Skeletal muscle cell (primary cell): ENCODE data around the gene ABO.
"Not testable (repeated sequence)": the region's sequence is repeated elsewhere in the genome, so short reads cannot be mapped to it uniquely, and the experiment has no call there.

ENCODE experiments used
- DNase-seq: peaks from one replicate; pipeline ENCODE4 v3.0.0-alpha.2; 2010; ENCODE audit warnings: low read depth
- H3K4me3 ChIP-seq: 2 replicates; pipeline ENCODE4 v1.5.1; 2011; ENCODE audit warnings: low read depth, mild to moderate bottlenecking, control low read depth, low read length, moderate library complexity

Gene ABO

DNA sequence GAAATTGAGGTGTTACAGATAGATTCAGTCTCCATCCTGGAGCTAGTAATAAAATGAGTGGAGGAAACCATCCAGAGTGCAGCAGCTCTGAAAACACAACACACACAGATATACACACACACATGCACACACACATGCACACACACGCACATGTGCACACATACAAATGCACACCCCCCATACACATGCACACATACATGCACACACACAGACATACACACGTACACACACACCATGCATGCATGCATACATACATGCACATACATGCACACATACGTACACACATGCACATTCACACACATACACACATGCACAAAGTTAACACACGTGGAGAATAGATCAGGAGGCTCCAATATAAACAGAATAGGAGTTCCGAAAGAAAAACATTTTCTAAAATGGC is 44.9 kb downstream of the ABO start:
- no peak overlapping the region for H3K4me3 ChIP-seq
- DNase-seq = no peak

GRCh38 chr9:133228474-133229193 is 46.4 kb downstream of the ABO start:
- not testable (repeated sequence) for DNase-seq, H3K4me3 ChIP-seq

DNA sequence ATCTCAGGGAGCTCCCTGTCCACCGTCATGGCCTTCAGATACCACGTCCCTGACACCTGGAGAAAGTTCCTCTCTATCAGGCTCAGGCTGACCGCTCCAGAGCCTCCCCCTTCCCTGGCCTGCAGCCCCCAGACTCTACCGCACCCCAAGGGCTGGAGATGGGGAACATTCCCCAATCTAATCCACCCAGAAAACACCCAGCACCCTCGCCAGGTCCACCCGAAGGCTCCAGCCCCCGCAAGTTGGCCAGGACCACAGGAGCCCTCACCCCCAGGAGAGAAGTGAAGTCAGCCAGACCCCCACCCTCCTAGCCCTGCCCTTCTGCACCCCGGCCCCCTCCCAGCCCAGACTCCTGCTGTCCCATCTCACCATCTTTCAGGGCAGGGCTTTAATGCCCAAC is 47.0 kb downstream of the ABO start:
- DNase-seq, H3K4me3 ChIP-seq: not testable (repeated sequence)

GRCh38 chr9:133227242-133227860 is 47.6 kb downstream of the ABO start:
- no peak for DNase-seq
- H3K4me3 ChIP-seq = no peak overlapping the region

DNA sequence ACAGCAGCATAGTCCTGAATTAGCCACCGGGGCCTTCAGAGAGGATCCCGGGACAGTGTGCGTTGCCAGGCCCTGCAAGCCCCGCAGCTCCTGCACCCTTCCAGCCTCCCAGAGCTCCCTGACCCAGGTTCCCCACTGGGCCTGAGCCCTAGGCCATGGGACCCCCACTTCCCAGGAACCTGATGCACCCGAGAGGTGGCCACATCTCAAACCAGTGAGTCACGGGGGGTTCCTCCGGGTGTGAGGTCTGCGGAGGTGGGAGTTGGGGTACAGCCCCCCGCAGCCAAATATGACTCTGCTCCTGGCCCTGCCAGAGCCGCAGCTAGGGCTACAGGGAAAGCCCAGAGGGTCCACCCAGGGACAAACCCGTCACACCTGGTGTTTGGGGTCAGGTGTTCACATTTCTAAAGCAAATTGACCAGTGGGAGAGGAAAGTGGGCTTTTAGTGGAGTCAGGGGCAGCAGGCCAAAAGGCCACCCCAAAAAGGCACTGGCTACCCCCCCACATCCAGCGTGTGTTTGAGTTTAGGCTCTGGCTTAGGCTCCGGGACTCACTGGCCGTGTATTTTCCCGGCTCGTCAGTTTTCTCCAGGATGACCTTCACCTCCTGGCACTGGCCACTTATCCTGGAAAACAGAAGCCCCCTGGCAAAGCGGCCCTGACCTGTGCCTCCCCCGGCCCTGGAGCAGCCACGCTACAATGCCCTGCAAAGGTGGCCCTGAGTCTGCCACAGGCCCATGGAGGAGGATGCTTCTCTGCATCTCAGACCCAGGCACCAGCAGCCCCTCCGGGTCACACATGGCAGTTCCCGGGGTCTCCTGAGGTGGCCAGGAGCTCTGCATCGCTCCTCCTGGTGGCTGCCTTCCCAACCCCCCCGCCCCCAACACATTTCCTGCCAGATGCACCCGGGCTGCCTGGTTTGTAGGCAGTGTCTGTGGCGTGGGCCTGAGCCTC is 48.5 kb downstream of the ABO start:
- DNase-seq = no peak
- no peak overlapping the region for H3K4me3 ChIP-seq

- H3K4me3 ChIP-seq = no peak overlapping the region
- no peak for DNase-seq
These were observed 49.6 kb downstream of the ABO start for GRCh38 chr9:133225171-133226011.

DNA sequence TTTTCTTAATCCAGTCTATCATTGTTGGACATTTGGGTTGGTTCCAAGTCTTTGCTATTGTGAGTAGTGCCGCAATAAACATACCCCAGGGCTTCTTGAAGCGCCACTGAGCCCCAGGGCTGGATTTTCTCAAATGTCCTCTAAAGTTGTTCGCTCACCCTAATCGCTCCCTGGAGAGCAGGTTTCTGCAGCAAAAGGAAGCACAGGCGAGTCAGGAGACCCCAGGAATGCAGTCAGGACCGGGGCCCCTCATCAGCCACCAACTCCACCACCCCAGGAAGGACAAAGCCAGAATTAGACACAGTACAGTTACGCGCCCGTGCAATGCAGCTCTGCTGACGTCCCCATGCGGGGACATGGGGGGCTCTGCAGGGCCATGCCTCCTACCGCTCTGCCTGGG is 50.2 kb downstream of the ABO start:
- no peak for DNase-seq
- H3K4me3 ChIP-seq = no peak overlapping the region

DNA sequence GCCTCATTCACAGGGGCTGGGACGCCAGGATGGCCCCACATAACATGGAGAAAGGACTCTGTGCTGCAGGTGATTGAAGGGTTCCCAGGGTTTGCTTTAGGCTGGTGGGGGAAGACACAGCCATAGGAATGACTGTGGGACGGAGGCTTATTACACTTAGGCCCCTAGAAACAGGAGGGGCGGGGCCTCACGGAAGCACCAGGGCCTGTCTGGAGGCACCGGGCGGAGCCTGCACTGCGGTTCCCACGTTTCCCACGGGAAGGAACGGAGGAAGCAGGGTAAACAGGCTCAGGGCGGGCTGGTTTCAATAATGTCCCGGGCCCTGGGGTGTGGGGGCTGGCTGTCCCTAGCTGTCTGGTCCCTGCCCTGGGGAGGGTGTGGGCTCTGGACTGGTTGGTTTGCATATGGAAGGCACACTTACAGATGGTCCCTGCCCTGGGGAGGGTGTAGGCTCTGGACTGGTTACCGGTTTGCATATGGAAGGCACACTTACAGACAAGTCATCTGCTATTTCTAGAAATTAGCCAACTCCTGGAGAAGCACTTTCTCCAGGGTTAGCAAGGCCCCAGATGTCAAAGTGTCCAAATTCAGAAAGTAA is 51.7 kb downstream of the ABO start:
- H3K4me3 ChIP-seq, DNase-seq: not testable (repeated sequence)

- DNase-seq, H3K4me3 ChIP-seq: not testable (repeated sequence)
These were observed 53.0 kb downstream of the ABO start for GRCh38 chr9:133221994-133222393.

GRCh38 chr9:133221177-133221809 is 53.7 kb downstream of the ABO start:
- H3K4me3 ChIP-seq = no peak overlapping the region
- DNase-seq = no peak

- DNase-seq, H3K4me3 ChIP-seq: not testable (repeated sequence)
These were observed 56.7 kb downstream of the ABO start for GRCh38 chr9:133218049-133218975.

DNA sequence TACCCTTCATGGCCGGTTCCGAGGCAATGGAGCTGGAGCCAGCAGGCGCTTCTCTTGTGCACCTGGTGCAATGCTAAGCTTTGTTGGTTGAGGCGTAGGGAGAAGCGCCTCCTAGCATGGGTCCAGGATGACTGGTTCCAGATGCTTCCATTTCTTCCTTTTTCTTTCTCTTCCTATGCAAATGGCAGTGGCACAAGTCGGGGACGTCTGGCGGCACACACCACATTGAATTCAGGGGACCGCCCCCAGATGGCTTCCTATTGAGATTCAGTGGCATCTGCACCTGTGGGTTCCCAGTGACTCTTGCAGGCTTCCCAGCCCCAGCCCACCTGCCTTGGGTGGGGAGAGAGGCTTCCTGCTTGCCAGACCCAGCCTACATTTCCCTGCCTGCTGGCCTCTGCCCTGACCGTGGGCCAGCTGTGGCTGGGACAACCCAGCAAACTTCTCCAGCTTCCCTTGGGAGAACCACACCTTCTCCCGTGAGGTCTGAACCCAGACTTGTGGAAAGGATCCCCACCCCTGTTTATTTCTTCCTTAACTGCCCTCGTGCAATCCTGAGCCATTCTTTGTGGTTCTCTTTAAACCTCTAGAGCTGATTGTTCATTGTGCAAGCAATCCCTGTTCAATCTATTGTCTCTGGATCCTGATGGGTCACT is 57.5 kb downstream of the ABO start:
- DNase-seq, H3K4me3 ChIP-seq: not testable (repeated sequence)

- not testable (repeated sequence) for DNase-seq
These were observed 60.7 kb downstream of the ABO start for GRCh38 chr9:133214276-133214675.

GRCh38 chr9:133210609-133211008 is 64.4 kb downstream of the ABO start:
- no peak for DNase-seq
- H3K4me3 ChIP-seq = no peak overlapping the region

More at GRCh38 chr9:133214276-133214675, 60.7 kb downstream of the ABO start:
- H3K4me3 ChIP-seq = not testable (repeated sequence)

DNA sequence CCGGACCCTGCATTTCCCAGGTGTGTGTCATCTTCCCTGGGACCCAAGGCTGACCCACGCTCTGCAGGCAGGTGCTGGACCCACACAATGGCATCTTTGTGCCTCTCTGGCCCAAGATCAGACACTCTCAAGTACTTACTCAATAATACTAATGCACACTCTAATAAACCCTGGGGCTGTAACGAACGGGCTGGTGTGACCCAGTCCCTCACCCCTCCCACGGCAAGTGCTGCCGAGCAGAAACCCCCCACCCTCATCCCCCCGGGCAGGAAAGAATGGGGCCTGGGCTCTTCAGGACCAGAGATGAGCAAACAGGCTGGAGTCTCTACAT is 64.8 kb downstream of the ABO start:
- no peak for DNase-seq
- H3K4me3 ChIP-seq = no peak overlapping the region

DNA sequence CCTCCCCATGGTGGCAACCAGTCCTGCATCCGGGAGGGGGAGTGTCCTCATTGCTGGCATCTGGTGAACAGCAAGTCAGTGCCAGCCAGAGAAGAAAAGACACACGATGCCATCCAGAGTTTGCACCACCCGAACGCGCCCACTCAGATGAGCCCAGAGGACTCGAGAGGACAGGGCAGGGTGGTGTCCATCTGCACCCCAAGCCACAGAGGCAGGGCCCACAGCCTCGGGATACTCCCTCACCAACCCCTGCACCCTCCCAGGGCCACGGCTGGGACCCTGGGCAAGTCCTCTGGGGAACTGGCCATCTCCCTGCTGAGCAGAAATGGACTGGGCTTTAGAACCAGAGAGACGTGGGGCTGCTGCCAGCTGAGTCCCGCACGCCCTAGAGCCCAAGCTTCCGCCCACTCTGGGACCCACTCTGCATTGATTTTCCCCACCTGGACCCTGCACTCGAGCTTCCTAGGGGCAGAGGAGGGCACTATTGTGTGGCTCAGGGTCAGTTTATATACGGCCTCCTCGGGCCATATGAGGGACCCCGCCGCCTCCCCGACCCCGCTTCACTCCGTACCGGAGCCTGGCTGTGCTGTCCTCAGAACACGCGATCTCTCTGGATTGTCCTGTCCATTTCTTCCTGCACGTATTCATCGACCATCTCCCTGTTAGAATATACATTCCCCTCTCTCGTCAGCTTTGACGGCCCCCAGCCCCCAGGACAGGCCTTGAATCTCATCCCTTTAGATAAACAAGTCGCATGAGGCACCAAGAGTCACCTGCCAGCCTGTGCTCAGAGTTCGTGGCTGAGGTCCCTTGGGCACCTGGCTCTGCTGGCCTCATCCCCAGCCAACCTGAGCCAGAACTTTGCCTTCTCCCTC is 65.4 kb downstream of the ABO start:
- DNase-seq = not testable (repeated sequence)

More for the DNA sequence above, 65.4 kb downstream of the ABO start:
- H3K4me3 ChIP-seq = not testable (repeated sequence)
